Brain microvascular endothelial cell (primary cell): ENCODE measurements around the gene SYNGR1.

Experiments
- DNase-seq: peaks from one replicate; pipeline ENCODE4 v3.0.0-alpha.2; 2020
- H3K27ac ChIP-seq: fragments of 250-450 bp; sonication (Bioruptor Pico); 2 replicates; pipeline ENCODE4 v1.5.1; 2020; ENCODE audit warnings: mild to moderate bottlenecking, moderate library complexity
- H3K27me3 ChIP-seq: fragments of 250-450 bp; sonication (Bioruptor Pico); replicated peaks from 2 replicates; pipeline ENCODE4 v1.5.1; 2020; ENCODE audit warnings: mild to moderate bottlenecking
- H3K36me3 ChIP-seq: fragments of 250-450 bp; sonication (Bioruptor Pico); replicated peaks from 2 replicates; pipeline ENCODE4 v1.5.1; 2020; ENCODE audit warnings: mild to moderate bottlenecking
- H3K4me3 ChIP-seq: 2 replicates; pipeline ENCODE4 v1.5.1; 2011; ENCODE audit warnings: low read depth, mild to moderate bottlenecking, control low read depth, low read length, moderate library complexity
- CTCF ChIP-seq: IDR thresholded peaks from 2 replicates; pipeline ENCODE4 v1.5.1; 2011; ENCODE audit warnings: low read depth, mild to moderate bottlenecking, moderate library complexity, low read length, control low read depth, inconsistent platforms; ENCODE audit errors: missing control alignments
- in situ Hi-C: cut with HindIII; loops from 2 replicates; pipeline ENCODE4 v1.10.0; 2017; ENCODE audit warnings: low sequenced_read_pairs, low pct_ligation_motif_present

SYNGR1 gene

GRCh38 chr22:39315389-39315788, 34.4 kb upstream of the SYNGR1 start:
- Histone ChIP-seq H3K27me3 (no peaks in the 10 kb centered on the region), H3K36me3 (peaks cover 87% of the 10 kb centered on the region), H3K27ac (no peak overlapping the region), H3K4me3 (peak overlapping the region; percentile 93)
- DNase-seq: no peak
- TF ChIP-seq CTCF: no peak
- in situ Hi-C loops: no loop called here

GRCh38 chr22:39316440-39317083, 33.2 kb upstream of the SYNGR1 start:
- in situ Hi-C loops: no loop called here
- H3K27me3 ChIP-seq: no peaks in the 10 kb centered on the region
- peaks cover 75% of the 10 kb centered on the region for H3K36me3 ChIP-seq
- peak overlapping the region; percentile 93 for H3K4me3 ChIP-seq
- DNase-seq: peak; percentile 79
- TF ChIP-seq CTCF: peak; percentile 94
- H3K27ac ChIP-seq: peak overlapping the region; percentile 13

DNA sequence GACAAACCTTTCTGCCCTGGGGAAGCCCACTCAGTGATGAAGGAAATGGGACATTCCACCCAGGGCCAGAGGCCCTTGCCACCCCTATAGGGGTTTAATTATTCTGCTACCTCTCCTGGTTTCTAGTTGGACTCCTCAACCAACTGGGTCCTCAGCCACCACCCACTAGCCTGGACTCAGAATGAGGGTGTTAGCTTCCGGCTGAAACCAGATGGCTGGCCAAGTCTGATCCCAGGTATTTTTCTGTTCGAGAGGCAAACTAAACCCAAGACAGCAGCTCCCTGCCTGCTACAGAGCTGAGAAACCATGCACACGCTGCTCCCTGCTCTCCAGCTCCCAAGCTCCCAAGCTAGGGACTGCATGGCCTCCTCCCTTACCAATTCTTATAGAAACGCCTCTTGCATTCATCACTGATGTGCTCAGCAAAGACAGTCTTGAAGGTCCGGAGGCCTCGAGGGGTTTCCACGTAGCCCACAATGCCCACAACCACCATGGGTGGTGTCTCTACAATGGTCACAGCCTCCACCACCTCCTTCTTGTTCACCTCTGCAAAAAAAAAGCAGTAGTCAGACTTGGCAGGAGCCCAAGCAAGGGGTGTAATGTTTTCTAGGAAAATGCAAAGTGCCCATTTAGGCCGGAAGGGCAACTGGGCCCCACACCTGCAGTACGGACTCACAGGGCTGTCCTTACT, 32.6 kb upstream of the SYNGR1 start:
- peak overlapping the region; percentile 93 for H3K4me3 ChIP-seq
- peak overlapping the region; percentile 13 for H3K27ac ChIP-seq
- DNase-seq: no peak
- in situ Hi-C loops: no loop called here
- peaks cover 68% of the 10 kb centered on the region for H3K36me3 ChIP-seq
- no peaks in the 10 kb centered on the region for H3K27me3 ChIP-seq
- TF ChIP-seq CTCF: no peak

GRCh38 chr22:39317775-39318506, 31.9 kb upstream of the SYNGR1 start:
- H3K36me3 ChIP-seq: peaks cover 61% of the 10 kb centered on the region
- peak overlapping the region; percentile 87 for H3K27ac ChIP-seq
- in situ Hi-C loops: no loop called here
- H3K4me3 ChIP-seq: peak overlapping the region; percentile 93
- no peaks in the 10 kb centered on the region for H3K27me3 ChIP-seq
- DNase-seq: peak; percentile 27
- TF ChIP-seq CTCF: no peak

- in situ Hi-C loops: no loop called here
- Histone ChIP-seq H3K36me3 (peaks cover 54% of the 10 kb centered on the region), H3K27ac (peak overlapping the region; percentile 87), H3K27me3 (no peaks in the 10 kb centered on the region), H3K4me3 (peak overlapping the region; percentile 93)
- no peak for TF ChIP-seq CTCF
- peak; percentile 33 for DNase-seq
Measured at GRCh38 chr22:39318507-39319283, 31.1 kb upstream of the SYNGR1 start.
